Effector CD8-positive, alpha-beta T cell (primary cell): ENCODE results near the gene GRHL1.
"Not testable (repeated sequence)": the region's sequence is repeated elsewhere in the genome, so short reads cannot be mapped to it uniquely, and the experiment has no call there.

Experiments used
- DNase-seq: peaks from one replicate; lab custom pipeline; 2025; lab: John Stamatoyannopoulos, UW
- total RNA-seq, 4 experiments: gene quantifications; one replicate each; lab custom pipeline; 2026; lab: John Stamatoyannopoulos, UW

The GRHL1 gene, protein sequence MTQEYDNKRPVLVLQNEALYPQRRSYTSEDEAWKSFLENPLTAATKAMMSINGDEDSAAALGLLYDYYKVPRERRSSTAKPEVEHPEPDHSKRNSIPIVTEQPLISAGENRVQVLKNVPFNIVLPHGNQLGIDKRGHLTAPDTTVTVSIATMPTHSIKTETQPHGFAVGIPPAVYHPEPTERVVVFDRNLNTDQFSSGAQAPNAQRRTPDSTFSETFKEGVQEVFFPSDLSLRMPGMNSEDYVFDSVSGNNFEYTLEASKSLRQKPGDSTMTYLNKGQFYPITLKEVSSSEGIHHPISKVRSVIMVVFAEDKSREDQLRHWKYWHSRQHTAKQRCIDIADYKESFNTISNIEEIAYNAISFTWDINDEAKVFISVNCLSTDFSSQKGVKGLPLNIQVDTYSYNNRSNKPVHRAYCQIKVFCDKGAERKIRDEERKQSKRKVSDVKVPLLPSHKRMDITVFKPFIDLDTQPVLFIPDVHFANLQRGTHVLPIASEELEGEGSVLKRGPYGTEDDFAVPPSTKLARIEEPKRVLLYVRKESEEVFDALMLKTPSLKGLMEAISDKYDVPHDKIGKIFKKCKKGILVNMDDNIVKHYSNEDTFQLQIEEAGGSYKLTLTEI
- total RNA-seq: 0.27 to 1.4 (median 0.85) reads per million in 4 experiments

DNA sequence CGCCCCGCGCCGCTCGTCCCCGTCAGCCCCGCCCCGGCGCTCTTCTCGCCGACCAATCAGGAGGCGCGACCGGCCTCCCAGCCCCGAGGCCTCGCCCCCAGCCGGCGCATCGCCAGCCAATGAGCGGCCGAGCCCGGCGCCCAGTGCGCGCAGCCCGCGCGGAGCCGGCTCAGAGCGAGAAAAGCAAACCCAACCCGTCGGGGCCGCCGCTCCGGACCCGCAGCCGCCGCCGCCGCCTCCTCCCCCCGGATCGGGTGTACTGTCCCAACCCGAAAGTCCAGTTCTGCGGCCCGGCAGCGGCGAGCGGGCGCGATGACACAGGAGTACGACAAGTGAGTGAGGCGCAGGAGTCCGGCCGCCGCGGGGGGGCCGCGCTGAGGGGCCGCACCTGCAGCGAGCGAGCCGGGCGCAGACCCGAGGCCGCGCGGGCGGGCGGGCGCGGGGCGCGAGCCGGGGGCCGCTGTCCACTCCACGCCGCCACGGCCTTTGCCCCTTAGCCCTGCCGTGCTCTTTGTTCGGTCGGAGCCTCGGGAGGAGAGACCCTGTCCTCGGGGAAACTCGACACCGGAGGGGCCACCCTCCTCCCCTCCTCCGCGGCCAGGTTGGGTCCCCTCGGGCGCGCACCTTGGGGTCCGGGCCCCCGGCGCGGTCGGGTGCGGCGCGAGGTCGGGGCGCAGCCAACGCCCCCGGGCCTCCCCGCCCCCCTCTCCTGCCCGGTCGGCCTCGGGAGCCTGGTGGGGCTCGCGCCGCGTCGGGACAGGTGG, at the start of gene GRHL1:
Gene GRHL1 (plus strand): TSS at position 172 of the 764 bp plus-strand sequence. CDS start 141 bp downstream, at position 313.
- peak; percentile 84 for DNase-seq

- DNase-seq: no peak
These were observed 46.1 kb upstream of the GRHL1 start for GRCh38 chr2:9905413-9905812.

DNA sequence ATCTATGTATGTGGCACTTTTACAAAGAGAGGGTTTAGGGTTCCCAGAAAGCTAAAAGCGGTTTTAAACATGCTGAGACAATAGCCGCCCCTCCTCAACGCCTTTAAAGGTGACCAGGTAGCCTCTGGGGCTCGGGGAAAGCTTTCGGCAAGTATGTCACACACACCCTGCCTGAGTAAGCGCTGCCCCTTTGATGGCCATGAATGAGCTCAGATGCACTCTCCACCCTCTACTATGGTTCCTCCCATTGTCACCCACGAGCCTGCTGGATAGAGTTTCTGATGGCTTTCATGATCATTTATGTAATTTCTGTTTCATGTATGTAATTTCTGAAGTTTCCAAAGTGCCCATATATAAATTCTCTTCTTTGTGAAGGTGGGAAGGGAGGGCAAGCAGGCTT, 44.1 kb upstream of the GRHL1 start:
- DNase-seq: no peak

DNA sequence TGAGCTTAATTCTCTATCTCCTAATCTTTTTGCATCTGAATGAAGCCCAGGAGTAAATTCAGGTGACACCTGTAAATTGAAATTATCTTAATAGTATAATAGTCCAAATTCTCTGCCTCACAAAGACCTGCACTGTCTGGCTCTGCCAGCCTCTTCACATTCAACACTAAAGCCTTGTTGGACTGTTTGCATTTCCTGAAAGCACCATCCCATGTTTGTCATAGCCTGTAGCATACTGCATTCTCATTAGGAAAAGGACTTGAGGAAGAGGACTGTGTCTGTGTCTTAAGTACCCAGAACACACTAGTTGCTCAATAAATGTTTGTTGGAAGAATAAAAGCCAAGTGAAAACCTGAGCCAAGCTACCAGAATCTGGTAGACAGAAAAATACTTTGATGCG, 42.9 kb upstream of the GRHL1 start:
- DNase-seq: no peak

- no peak for DNase-seq
These were observed 42.4 kb upstream of the GRHL1 start for GRCh38 chr2:9909106-9909505.

GRCh38 chr2:9910699-9911098, 40.8 kb upstream of the GRHL1 start:
- DNase-seq: no peak

DNA sequence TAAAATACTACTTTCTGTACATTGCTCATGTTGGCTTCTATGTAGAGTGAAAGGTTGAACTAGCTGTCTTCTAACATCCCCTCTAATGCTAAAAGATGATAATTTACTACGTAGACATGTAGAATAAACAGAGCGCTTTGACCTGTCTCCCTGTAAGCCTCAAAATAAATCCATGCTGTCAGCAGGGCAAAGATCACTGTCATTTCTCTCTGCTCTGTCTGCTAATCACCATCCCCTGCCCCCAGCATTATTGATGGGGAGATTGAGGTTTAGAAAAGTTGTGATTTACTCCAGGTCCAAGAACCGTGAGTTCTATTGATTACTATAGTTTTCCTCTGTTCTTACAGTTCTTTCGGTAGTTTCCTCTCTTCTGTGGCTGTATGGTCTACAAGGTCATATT, 39.0 kb upstream of the GRHL1 start:
- no peak for DNase-seq

DNA sequence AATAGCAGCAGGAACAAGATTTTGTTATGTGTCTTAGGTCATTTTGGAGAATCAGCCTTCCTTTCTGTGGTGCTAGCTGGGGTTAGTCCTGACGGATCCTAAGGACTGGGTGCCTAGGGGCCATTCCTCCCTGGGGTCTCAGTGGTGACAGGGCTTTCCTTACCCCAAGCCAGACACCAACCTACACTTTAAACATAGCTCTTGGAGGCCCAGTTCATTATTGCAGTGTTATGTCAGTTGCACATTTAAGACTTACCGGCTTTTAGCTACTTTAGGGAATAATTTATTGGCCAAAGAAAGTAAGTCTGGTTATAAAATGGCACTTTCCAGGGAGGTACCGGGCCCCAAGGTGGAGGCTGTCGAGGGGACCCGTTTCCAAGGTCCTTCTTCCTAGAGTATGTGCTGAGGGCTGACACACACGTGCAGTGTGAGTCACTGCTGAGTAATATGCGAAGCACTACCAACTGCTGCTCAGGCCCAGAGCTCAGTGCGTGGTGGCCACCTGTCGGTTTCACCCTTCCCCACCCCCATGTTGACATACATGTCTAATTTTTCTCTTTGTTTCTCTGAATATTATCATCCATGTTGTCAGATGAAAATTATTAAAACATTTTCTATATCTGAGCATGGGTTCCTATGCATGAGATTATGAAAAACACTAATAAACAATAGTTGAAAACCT, 37.0 kb upstream of the GRHL1 start:
- no peak for DNase-seq

- DNase-seq: no peak
These were observed 33.2 kb upstream of the GRHL1 start for GRCh38 chr2:9918275-9918674.

DNA sequence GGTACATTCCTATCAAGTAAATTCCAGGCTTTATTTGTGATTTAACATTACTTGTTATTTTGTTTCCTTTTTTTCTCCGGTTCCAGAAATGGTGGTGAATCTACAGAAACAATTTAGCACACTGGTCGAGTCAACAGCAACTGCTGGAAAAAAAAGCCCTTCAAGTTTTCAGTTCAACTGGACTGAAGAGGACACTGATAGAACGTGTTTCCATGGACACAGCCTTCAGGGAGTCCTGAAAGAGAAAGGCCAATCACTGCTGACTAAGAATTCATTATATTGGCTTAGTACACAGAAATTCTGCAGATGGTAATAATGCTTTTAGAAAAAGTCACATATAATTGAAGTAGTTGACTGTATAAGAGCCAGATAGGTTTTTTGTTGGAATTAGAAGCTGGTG, 32.0 kb upstream of the GRHL1 start:
- DNase-seq: no peak

- not testable (repeated sequence) for DNase-seq
These were observed 24.5 kb upstream of the GRHL1 start for GRCh38 chr2:9927020-9927419.

- DNase-seq: no peak
These were observed 14.2 kb upstream of the GRHL1 start for GRCh38 chr2:9937258-9937657.

- no peak for DNase-seq
These were observed 13.5 kb upstream of the GRHL1 start for GRCh38 chr2:9937968-9938367.

DNA sequence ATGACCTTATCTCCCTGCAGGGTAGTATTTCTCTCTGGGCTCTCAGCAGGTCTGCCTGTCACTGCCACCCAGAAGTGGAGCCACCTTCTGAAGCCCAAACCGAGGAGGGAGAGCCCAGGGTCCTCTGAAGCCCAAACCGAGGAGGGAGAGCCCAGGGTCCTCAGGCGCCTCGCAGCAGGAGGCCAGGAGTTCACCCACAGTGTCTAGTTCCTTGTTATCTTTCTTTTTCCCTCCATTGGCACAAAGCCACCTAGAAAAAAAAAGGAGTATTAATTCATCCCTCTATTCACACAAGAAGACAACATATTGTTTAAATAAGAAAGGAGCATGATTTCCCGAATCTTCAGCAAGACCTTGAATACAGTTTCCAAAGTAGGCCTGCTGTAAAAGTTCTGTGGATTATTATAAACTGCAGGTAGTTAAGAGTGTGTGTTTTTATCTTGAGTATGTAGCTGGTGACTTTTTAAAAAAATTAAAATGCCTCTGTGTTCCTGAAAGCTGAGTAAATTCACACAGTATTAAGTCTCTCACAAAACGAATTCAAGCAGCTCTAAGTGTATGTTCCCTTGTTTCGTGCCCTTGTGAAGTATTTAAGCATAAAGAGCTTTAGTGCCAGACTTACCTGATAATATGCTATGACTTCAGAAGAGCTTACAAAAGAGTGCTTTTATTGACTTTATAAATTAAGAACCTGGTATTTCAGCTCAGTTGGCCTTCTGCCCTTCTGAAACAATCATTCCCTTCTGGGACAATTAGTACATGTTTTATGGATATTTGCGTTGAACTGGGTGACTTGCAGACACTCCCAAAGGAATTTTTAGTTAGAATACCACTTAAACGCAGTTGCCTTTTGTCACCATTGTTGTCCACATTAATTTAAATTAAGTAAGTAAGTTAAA, 11.7 kb upstream of the GRHL1 start:
- DNase-seq: no peak

GRCh38 chr2:9941196-9941995, 10.1 kb upstream of the GRHL1 start:
- DNase-seq: no peak

DNA sequence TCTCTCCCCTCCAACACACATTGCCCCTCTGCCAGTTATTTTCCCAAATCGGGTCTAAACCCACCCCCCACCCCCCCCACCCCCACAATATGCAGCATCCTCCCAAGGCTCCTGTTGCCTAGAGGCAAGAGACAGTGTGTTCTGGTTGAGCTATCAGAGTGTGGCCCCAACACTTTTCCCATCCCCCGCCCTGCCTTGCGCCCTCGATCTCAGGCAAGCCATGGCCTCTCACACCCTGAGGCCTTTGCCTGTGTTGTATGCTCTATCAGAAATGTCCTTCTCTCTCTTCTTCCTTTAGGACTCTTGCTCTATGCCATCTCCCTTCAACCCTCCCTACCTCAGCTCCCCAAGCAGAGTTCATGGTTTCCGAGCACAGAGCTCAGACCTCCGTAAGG, 9.5 kb upstream of the GRHL1 start:
- no peak for DNase-seq

DNA sequence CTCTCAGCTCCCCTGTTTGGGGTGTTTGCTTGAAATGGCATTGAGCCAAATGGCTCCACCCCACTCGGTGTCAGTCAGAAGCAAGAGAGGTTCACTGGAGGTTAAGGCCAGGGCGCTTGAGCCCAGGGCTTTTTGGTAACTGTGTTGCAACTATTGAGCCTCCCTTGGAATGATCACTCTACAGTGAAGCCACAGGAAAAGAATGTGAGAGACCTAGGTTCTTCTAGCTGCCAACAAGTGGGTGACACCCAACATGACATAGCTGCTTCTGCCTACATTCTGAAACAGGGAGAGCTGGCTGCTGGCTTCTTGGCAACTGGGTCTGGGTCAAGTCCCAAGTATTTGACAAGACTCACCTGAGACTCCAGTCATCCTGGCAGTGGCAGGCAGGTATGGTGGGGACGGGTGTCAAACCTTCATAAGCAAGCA, 7.1 kb upstream of the GRHL1 start:
- DNase-seq: no peak

- DNase-seq: no peak
These were observed 5.9 kb upstream of the GRHL1 start for GRCh38 chr2:9945596-9945995.

DNA sequence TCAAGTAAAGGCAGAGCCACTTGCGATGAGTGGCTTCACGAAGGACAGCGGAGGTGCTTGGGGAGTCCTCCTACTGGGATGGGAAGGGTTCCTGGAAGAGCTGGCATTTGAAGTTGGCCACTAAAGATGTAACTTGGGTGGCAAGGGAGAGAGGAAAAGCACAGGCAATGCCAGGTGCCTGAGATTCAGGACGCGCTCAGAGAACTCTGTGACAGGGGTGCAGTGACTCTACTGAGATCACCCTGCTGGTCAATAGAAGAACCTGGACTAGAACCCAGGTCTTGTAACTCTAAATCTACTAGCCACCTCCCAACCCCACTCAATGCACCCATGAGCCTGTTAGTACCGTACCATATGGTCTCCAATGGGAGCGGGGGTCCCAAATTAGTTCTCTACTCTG, 5.4 kb upstream of the GRHL1 start:
- no peak for DNase-seq

DNA sequence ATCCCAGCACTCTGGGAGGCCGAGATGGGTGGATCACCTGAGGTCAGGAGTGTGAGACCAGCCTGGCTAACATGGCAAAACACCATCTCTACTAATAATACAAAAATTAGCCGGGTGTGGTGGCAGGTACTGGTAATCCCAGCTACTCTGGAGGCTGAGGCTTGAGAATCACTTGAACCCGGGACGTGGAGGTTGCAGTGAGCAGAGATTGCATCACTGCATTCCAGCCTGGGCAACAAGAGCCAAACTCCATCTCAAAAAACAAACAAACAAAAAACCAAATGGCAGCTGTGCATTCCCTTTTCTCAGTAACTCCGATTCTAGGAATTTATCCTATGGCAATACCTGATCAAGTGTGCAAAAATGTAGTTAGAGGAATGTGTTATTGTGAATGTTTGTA, 4.7 kb upstream of the GRHL1 start:
- no peak for DNase-seq
